ENCODE results near the gene DMRTB1. TPM values are rescaled to one million over a fixed set of nuclear protein-coding genes. Genes with fewer than 3 reads are reported as not detected.

DMRTB1 gene
- total and polyA plus RNA-seq, 9 of the 15 experiments (the other 6 are each of a cell fraction or from before 2014, with no cell fraction given): 0.06 to 0.35 (median 0.13) TPM; not detected in 3

GRCh38 chr1:53498555-53499131 lies 39.4 kb downstream of the DMRTB1 start (continued):
- TF ChIP-seq ZBTB12 (CRISPR knock-in tag; IDR thresholded peaks at IDR 0.05) (no peak), ZKSCAN3 (CRISPR knock-in tag; IDR thresholded peaks at IDR 0.05) (no peak), ATF7 (IDR thresholded peaks at IDR 0.05) (no peak), POLR2AphosphoS2 (IDR thresholded peaks at IDR 0.05; ENCODE audit: low read length) (no peak), TEAD2 (tag; IDR thresholded peaks at IDR 0.05) (no peak), E2F3 (CRISPR knock-in tag; IDR thresholded peaks at IDR 0.05) (no peak)

GRCh38 chr1:53499257-53500203 lies 40.3 kb downstream of the DMRTB1 start:
- peaks cover 0 to 16% of the 10 kb centered on the region in 2 experiments; a peak in 1 of 5 replicates for H3K4me1 ChIP-seq (replicated peaks in 1 of 2; ENCODE audit: control insufficient read depth in 2 of 2, insufficient read depth in 2 of 2, low read length in 2 of 2)
- no peak overlapping the region for H3K27ac ChIP-seq (ENCODE audit: extremely low read depth, low read depth, low read length)
- ATAC-seq (no peak), FAIRE-seq (no peak), DNase-seq (ENCODE audit: extremely low read depth in 1 of 4, low spot score in 3 of 4) (no peak)
- no peak overlapping the region for H2AFZ ChIP-seq (ENCODE audit: low read depth, low read length)
- ChIA-PET CTCF (ENCODE audit: low intra/inter-chr PET ratio) (no interaction called here), POLR2A (interaction anchor here (0.8 kb wide), 1 partner anchor 149 kb away, joined by 3 read pairs; no protein-coding TSS in a partner anchor)
- H3K36me3 ChIP-seq (ENCODE audit: control insufficient read depth, insufficient read depth, low read length): no peaks in the 10 kb centered on the region
- in situ Hi-C loops (cut with MboI): no loop called here
- H3K9ac ChIP-seq (ENCODE audit: insufficient read depth in 1 of 2, low read depth in 2 of 2, low read length in 2 of 2): no peak overlapping the region
- H4K20me1 ChIP-seq (replicated peaks; ENCODE audit: control insufficient read depth, insufficient read depth, low read length): no peaks in the 10 kb centered on the region; the same call in 1 of the 2 replicates
- no peak overlapping the region for H3K4me3 ChIP-seq
- intact Hi-C loops (cut with micrococcal nuclease): no loop called here
- no peak overlapping the region for H3K4me2 ChIP-seq (ENCODE audit: insufficient read depth, low read length)
- H3K79me2 ChIP-seq (ENCODE audit: control insufficient read depth, insufficient read depth, low read length): no peaks in the 10 kb centered on the region
- no peaks in the 10 kb centered on the region for H3K9me1 ChIP-seq (ENCODE audit: control insufficient read depth, insufficient read depth, low read length)
- TF ChIP-seq MXI1 (IDR thresholded peaks at IDR 0.05; ENCODE audit: low read depth, low read length) (no peak), EZH2 (IDR thresholded peaks at IDR 0.05; ENCODE audit: borderline replicate concordance, low read depth, low read length) (no peak)
- no peaks in the 10 kb centered on the region for H3K9me3 ChIP-seq (replicated peaks; ENCODE audit: control insufficient read depth, insufficient read depth, low read depth, low read length)
- BruUV-seq (replicated peaks): no TSS peak
- 1% methylated on average over 20 of the region's 20 CpGs for WGBS (ENCODE audit: insufficient coverage, low coverage, missing lambda C conversion rate)
- peaks cover 32 to 60% of the 10 kb centered on the region in 2 experiments; a peak in 4 of 5 replicates for H3K27me3 ChIP-seq (ENCODE audit: control insufficient read depth in 2 of 2, insufficient read depth in 2 of 2, low read length in 2 of 2)

All from K562 (cell line).